Right lobe of liver (tissue), 6 donors: Measurements from ENCODE around the gene PRKG2. TPM values are rescaled to one million over a fixed set of nuclear protein-coding genes. Genes with fewer than 3 reads are reported as not detected.

ENCODE experiments used
- ATAC-seq, 4 donors: fragments of 200-7000 bp; cut with Tn5 transposase; one replicate each; pipeline ENCODE4 v1.9.1; 2020; ENCODE audit warnings: mild to moderate bottlenecking in 4 of 4, moderate library complexity in 4 of 4
- DNase-seq, 3 donors: peaks; one replicate each; pipeline ENCODE4 v3.0.0-alpha.2; 2020
- H3K27ac ChIP-seq, 3 donors: fragments of 200-600 bp; one replicate each; pipeline ENCODE4 v1.8.0; 2022
- H3K27me3 ChIP-seq, 2 donors: fragments of 200-600 bp; one replicate each; pipeline ENCODE4 v1.8.0; 2022
- H3K36me3 ChIP-seq, 4 donors: fragments of 200-600 bp; sonication (generic) in 1 of 4; one replicate each; pipeline versions ENCODE4 v1.5.1 to v1.8.0; 2017 to 2022; ENCODE audit warnings: control low read depth in 1 of 4
- H3K4me1 ChIP-seq, 4 donors: fragments of 200-600 bp; sonication (generic) in 1 of 4; one replicate each; pipeline versions ENCODE4 v1.5.1 to v1.8.0; 2017 to 2022; ENCODE audit warnings: control low read depth in 1 of 4
- H3K4me3 ChIP-seq, 3 donors: fragments of 200-600 bp; one replicate each; pipeline ENCODE4 v1.8.0; 2022
- H3K9me3 ChIP-seq, 4 donors: fragments of 200-600 bp; sonication (generic) in 1 of 4; one replicate each; pipeline versions ENCODE4 v1.5.1 to v1.8.0; 2017 to 2022; ENCODE audit warnings: control low read depth in 1 of 4
- POLR2A ChIP-seq: fragments of 450-650 bp; IDR thresholded peaks from one replicate; pipeline ENCODE4 v1.6.1; 2017; ENCODE audit warnings: antibody characterized with exemption, mild to moderate bottlenecking
- WGBS: methylation state at CpG from one replicate; pipeline ENCODE4 v1.1.6; 2018; ENCODE audit warnings: low coverage, low lambda C conversion rate; ENCODE audit not compliant: insufficient coverage; ENCODE audit errors: missing lambda C conversion rate; 5-methylcytosine and 5-hydroxymethylcytosine counted together
- intact Hi-C, 2 donors: fragments of 100-400 bp; cut with DNase I; formaldehyde crosslinking; loops; one replicate each; pipeline versions ENCODE4 v1.11.2 to v1.14.1; 2022
- total RNA-seq, 6 experiments: library from RNA; depleted of rRNA in 2 of 6; stranded (reverse); fragments of >200 nt in 2 of 6; fragmentation: NEBNext Ultra II Directional in 3 of 6; extraction: Animal tissue kit (Norgen Biotek cat#: 25700) in 3 of 6; gene quantifications; one replicate each; pipeline versions ENCODE4 v1.1.0 to v1.2.4, GENCODE V29; 2016 to 2023
- TF ChIP-seq, protein P1 (sequence below), 4 donors: fragments of 200-600 bp in 3 of 4; fragments of 450-650 bp in 1 of 4; IDR thresholded peaks; one replicate each; pipeline versions ENCODE4 v1.5.1 to v1.8.0; 2016 to 2022; ENCODE audit warnings: antibody characterized with exemption in 4 of 4, mild to moderate bottlenecking in 2 of 4
- donor health status: DM: no; HTN: yes; CAD: no.
- donor health status: DM: no; HTN: no; CAD: no.
- donor health status: DM: no; HTN: no; CAD: no.
- donor health status: DM: no; HTN: yes; CAD: no.
- donor health status: DM: no; HTN: yes; CAD: no.

The PRKG2 gene
- total RNA-seq, 6 experiments from 2014 or later: 0.17 TPM; not detected in 5

DNA sequence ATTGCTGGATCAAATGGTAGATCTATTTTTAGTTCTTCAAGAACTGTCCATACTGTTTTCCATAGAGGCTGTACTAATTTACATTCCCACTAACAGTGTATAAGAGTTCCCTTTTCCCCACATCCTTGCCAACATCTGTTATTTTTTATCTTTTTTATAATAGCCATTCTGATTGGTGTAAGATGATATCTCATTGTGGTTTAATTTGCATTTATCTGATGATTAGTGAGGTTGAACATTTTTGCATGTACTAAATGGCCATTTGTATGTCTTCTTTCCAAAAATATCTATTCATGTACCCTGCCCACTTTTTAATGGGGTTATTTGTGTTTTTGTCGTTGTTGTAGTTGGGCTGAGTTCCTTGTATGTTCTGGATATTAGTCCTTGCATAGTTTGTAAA, 35.4 kb upstream of the PRKG2 start:
- WGBS: 67% methylated on average over 1 of the region's 1 CpG
- H3K4me1 ChIP-seq: no peaks in the 10 kb centered on the region
- H3K36me3 ChIP-seq: no peaks in the 10 kb centered on the region
- no peaks in the 10 kb centered on the region for H3K27me3 ChIP-seq
- no peaks in the 10 kb centered on the region for H3K9me3 ChIP-seq
- no peak for DNase-seq
- TF ChIP-seq, protein P1, sequence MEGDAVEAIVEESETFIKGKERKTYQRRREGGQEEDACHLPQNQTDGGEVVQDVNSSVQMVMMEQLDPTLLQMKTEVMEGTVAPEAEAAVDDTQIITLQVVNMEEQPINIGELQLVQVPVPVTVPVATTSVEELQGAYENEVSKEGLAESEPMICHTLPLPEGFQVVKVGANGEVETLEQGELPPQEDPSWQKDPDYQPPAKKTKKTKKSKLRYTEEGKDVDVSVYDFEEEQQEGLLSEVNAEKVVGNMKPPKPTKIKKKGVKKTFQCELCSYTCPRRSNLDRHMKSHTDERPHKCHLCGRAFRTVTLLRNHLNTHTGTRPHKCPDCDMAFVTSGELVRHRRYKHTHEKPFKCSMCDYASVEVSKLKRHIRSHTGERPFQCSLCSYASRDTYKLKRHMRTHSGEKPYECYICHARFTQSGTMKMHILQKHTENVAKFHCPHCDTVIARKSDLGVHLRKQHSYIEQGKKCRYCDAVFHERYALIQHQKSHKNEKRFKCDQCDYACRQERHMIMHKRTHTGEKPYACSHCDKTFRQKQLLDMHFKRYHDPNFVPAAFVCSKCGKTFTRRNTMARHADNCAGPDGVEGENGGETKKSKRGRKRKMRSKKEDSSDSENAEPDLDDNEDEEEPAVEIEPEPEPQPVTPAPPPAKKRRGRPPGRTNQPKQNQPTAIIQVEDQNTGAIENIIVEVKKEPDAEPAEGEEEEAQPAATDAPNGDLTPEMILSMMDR (IDR thresholded peaks at IDR 0.05): no peak
- no peak for TF ChIP-seq POLR2A
- H3K27ac ChIP-seq: no peak overlapping the region
- no peak for ATAC-seq
- no peak overlapping the region for H3K4me3 ChIP-seq
- intact Hi-C loops: no loop called here

DNA sequence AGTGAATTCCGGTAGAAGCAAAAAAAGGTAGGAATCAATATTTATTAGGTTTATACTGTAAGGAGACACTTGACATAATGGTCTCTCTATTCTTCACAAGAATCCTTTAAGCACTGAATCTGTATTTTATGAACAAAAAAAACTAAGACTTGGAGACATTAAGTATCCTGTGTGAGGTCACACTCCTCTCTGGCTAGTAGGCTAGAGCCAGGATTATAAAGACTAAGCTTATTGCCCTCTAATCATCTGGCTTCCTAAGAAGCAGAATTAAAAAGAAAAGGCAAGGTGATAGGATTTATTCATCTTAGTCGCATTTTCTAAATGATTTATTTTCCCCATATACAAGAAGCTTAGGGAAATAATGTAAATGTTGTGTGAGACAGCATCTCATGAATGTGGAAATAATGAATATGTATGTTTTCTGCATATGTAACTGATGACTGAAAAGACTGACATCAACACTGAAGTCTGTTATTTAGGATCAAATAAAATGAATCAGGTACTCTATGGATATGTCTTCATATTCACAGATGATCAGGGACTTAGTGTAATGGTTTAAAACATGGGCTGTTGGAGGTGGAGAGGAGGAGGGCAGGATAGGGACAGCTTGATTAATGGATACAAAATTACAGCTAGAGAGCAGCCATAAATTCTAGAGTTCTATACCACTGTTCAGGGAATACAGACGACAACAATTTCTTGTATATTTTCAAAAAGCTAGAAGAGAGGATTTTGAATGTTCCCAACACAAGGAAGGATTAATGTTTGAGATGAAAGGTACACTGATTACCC, 30.4 kb upstream of the PRKG2 start:
- no peaks in the 10 kb centered on the region for H3K4me1 ChIP-seq
- WGBS: 37% methylated on average over 3 of the region's 3 CpGs
- no peaks in the 10 kb centered on the region for H3K9me3 ChIP-seq
- no peak for ATAC-seq
- intact Hi-C loops: no loop called here
- no peaks in the 10 kb centered on the region for H3K36me3 ChIP-seq
- no peaks in the 10 kb centered on the region for H3K27me3 ChIP-seq
- H3K4me3 ChIP-seq: no peak overlapping the region
- TF ChIP-seq, protein P1 (IDR thresholded peaks at IDR 0.05): no peak
- no peak for TF ChIP-seq POLR2A
- H3K27ac ChIP-seq: no peak overlapping the region
- DNase-seq: no peak

DNA sequence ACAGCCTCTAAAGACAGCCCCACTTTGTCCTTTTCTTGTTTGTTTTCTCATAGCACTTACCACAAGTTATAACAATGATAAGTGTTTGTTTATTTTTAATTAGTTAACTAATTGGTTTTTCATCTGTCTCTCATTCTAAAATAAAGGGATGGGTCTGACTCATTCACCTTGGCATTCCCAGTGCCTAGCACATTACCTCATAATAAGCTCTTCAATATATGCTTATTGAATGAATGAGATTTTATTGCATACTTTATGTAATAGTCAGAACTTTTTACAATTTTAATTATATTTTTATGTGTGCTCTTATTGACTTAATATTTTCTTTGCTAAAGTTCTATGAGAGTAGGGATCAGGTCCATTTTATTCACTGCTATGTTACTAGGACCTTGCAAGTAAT, 22.8 kb upstream of the PRKG2 start:
- Histone ChIP-seq H3K4me1 (no peaks in the 10 kb centered on the region), H3K27ac (no peak overlapping the region), H3K9me3 (no peaks in the 10 kb centered on the region), H3K27me3 (no peaks in the 10 kb centered on the region), H3K4me3 (no peak overlapping the region), H3K36me3 (no peaks in the 10 kb centered on the region)
- no peak for TF ChIP-seq POLR2A
- TF ChIP-seq, protein P1 (IDR thresholded peaks at IDR 0.05): no peak
- ATAC-seq (no peak), DNase-seq (no peak)
- intact Hi-C loops: no loop called here

DNA sequence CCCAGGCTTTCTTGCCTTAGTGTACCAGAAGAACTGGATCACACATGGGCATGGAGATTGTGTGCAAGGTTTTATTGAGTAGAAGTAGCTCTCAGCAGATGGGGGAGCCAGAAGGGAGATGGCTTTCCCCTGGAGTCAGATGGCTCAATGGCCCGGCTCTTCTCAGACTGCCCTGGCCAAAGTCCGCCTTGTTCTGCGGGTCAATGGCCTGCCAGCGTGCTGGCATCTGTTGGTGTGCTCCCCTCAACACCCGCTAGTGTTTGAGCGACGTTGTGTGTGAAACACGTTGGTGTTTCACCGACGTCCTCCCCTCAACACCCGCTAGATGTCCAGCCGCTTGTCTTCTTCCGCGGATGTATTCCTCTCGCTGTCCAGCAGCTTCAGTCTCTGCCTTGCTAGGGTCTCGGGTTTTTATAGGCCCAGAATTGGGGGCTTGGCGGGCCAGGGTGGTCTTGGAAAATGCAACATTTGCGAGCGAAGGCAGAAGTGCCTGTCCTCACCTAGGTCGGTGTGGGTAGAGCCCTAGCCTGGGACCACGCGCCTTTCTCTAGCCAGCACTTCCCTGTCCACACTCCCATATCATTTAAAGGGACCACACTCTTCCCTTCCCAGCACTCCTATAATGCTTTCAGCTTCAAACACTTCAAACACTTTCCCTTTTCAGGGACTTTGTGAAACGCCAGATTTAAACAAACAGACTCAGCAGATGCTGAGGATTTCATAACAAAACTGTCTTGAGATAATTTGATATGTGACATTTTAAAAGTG, 21.1 kb upstream of the PRKG2 start:
- H3K27me3 ChIP-seq: no peaks in the 10 kb centered on the region
- intact Hi-C loops: no loop called here
- no peak for ATAC-seq
- WGBS: 70% methylated on average over 20 of the region's 23 CpGs
- H3K4me1 ChIP-seq: no peaks in the 10 kb centered on the region
- H3K9me3 ChIP-seq: no peaks in the 10 kb centered on the region
- no peak overlapping the region for H3K4me3 ChIP-seq
- H3K36me3 ChIP-seq: no peaks in the 10 kb centered on the region
- no peak for DNase-seq
- H3K27ac ChIP-seq: no peak overlapping the region
- no peak for TF ChIP-seq POLR2A
- TF ChIP-seq, protein P1 (IDR thresholded peaks at IDR 0.05): no peak
